Activated naive CD4-positive, alpha-beta T cell treated with anti-CD3 and anti-CD28 coated beads, Interleukin-2, amount 50 U/mL, for 72 hours (primary cell): ENCODE data around the gene NCDN. TPM values are rescaled to one million over a fixed set of nuclear protein-coding genes. Genes with fewer than 3 reads are reported as not detected.

Experiments used
- ATAC-seq, 2 donors: fragments of 150-1000 bp; cut with Tn5 transposase; 2 replicates each; pipeline ENCODE4 v1.10.0; 2021; ENCODE audit warnings: mild to moderate bottlenecking in 2 of 2, moderate library complexity in 2 of 2
- DNase-seq, 2 donors: peaks; one replicate each; pipeline ENCODE4 v3.0.0; 2021 to 2022; ENCODE audit warnings: low spot score in 2 of 2
- H3K27ac Mint-ChIP-seq, 2 donors: one replicate each; pipeline ENCODE4 v1.8.0; 2022; ENCODE audit warnings: mild to moderate bottlenecking in 2 of 2, mixed read lengths in 2 of 2
- H3K36me3 Mint-ChIP-seq, 2 donors: one replicate each; pipeline ENCODE4 v1.8.0; 2022; ENCODE audit warnings: mixed read lengths in 2 of 2
- H3K9me3 Mint-ChIP-seq, 2 donors: one replicate each; pipeline ENCODE4 v1.8.0; 2022; ENCODE audit warnings: mixed read lengths in 2 of 2
- total RNA-seq, 2 donors: library from RNA; stranded (reverse); gene quantifications; one replicate each; pipeline ENCODE4 v1.2.3, GENCODE V29; 2022

NCDN gene
- total RNA-seq, 2 donors from 2014 or later: 16.6 to 25.1 TPM

GRCh38 chr1:35561297-35561971 lies 3.8 kb downstream of the NCDN start:
- Mint-ChIP-seq H3K9me3 (no peaks in the 10 kb centered on the region), H3K27ac (peak overlapping the region; percentile 5 to 6), H3K36me3 (peaks cover 8 to 12% of the 10 kb centered on the region in 2 donors)
- DNase-seq: no peak
- ATAC-seq: no peak

GRCh38 chr1:35561972-35562680 lies 4.5 kb downstream of the NCDN start:
- DNase-seq: no peak
- H3K27ac Mint-ChIP-seq: peak overlapping the region; percentile 6 to 14
- H3K36me3 Mint-ChIP-seq: peaks cover 8 to 12% of the 10 kb centered on the region in 2 donors
- H3K9me3 Mint-ChIP-seq: no peaks in the 10 kb centered on the region
- ATAC-seq: no peak

DNA sequence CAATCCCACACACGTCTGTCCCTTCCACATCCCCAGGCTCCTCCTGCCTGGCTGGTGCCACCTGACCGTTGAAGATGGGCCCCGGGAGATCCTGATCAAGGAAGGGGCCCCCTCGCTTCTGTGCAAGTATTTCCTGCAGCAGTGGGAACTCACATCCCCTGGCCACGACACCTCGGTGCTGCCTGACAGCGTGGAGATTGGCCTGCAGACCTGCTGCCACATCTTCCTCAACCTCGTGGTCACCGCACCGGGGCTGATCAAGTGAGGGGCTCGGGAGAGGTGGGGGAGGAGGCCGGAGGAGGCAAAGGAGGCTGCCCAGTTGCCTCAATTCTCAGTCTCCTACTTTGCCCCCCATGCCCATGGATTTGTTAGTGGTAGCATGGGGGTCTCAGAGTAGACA lies 5.6 kb downstream of the NCDN start:
- H3K36me3 Mint-ChIP-seq: peaks cover 3 to 8% of the 10 kb centered on the region in 2 donors

DNA sequence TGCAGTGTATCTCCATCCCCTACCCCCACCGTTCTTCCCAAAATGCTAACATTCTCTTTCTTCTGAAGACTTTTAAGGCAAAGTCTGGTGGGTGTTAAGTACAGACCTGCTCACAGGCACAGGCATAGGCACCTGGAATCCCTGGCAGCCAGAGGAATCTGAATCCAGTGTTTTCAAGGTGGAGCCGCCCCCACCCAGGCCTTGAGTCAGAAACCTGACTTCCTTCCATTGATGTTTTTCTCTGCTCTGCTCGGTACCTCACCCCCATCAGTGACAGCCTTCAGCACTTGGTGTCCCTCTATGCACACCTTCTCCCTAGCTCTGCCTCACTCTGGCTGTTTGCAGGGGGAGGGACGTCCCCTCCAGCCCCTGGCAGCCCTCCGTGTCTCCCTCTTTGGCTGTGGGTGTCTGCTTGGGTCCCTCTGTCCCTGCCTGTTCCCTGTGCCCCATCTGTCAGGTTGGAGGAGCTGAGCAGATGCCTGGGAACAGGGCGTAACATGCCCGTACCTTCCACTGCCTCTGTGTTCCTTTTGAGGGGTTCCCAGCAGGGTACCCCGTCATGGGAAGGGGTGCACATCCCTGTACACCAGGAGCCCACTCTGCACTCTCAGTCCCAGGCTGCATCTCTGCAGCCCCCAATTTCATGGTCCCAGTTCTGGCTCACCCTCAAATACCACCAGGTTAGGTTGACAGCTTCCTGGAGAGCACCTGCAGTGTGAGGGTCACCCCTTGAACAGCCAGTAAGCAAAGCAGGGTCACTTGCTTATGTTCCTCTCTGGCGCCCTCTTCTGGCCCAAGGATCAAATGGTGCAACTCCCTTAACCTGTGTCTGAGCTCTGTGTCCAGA lies 6.7 kb downstream of the NCDN start:
- H3K9me3 Mint-ChIP-seq: no peaks in the 10 kb centered on the region
- H3K36me3 Mint-ChIP-seq: peaks cover 0 to 8% of the 10 kb centered on the region in 2 donors
- peak in 1 of 2 donors; percentile 86 for DNase-seq
- ATAC-seq: peak; percentile 75 to 76
- H3K27ac Mint-ChIP-seq: peak overlapping the region; percentile 25 to 44

More for the DNA sequence above, 5.6 kb downstream of the NCDN start:
- Mint-ChIP-seq H3K9me3 (no peaks in the 10 kb centered on the region), H3K27ac (peak overlapping the region in 1 of 2 donors; percentile 6)
- no peak for DNase-seq
- no peak for ATAC-seq

GRCh38 chr1:35564884-35565741 lies 7.5 kb downstream of the NCDN start:
- Mint-ChIP-seq H3K27ac (peak overlapping the region; percentile 25 to 44), H3K9me3 (no peaks in the 10 kb centered on the region), H3K36me3 (peaks cover 0 to 8% of the 10 kb centered on the region in 2 donors)
- ATAC-seq (peak in 1 of 2 donors; percentile 2), DNase-seq (peak in 1 of 2 donors; percentile 52)

DNA sequence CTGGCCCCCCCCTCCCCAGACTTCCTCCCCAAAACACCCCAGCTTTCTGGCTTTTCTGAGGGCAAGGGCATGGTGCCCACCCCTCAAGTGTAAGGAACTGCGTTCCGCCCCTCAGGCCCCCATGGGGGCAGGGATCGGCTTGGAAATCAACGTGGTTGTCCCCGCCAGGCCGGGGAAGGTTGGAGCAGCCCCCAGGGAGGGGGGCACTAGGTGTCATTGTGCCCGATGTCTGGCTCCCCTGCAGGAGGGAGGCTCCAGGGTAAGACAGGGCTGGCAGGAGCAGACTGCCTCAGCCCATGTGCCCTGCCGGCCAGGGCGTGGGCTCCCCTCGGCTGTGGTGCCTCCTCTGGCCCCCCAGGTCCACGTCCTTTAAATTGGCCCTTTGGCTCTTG lies 8.1 kb downstream of the NCDN start:
- ATAC-seq (no peak), DNase-seq (peak in 1 of 2 donors; percentile 39)
- H3K9me3 Mint-ChIP-seq: no peaks in the 10 kb centered on the region
- peaks cover 0 to 8% of the 10 kb centered on the region in 2 donors for H3K36me3 Mint-ChIP-seq
- no peak overlapping the region for H3K27ac Mint-ChIP-seq

DNA sequence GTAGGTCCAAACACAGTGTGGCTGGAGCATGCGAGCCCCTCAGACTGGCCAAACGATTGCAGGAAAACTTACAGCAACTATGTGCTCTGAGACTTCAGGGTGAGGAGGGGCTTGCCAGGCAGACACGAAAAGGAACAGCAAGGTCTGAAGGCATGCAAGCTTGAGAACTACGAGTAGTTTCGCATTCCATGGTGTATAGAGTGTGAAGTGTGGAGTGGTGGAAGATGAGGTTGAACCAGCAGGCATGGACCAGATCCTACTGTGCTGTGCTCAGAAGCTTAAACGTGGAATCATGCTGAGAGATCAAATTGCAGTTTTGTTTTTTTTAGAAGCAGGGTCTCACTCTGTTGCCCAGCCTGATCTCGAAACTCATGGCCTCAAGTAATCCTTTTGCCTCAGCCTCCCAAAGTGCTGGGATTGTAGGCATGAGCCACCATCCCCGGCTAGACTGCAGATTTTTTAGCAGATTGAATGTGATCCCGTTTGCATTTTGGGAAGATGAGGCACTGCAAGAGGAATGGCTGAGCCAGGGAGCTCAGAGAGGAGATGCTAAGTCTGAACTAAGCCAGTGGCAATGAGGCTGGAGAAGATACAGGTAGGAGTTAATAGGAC lies 10.5 kb downstream of the NCDN start:
- ATAC-seq (no peak), DNase-seq (peak in 1 of 2 donors; percentile 30)
- Mint-ChIP-seq H3K9me3 (no peaks in the 10 kb centered on the region), H3K27ac (no peak overlapping the region), H3K36me3 (peaks cover 0 to 8% of the 10 kb centered on the region in 2 donors)

GRCh38 chr1:35568975-35569395 lies 11.4 kb downstream of the NCDN start:
- H3K27ac Mint-ChIP-seq: no peak overlapping the region
- DNase-seq: peak; percentile 57 to 68
- H3K36me3 Mint-ChIP-seq: peaks cover 0 to 8% of the 10 kb centered on the region in 2 donors
- ATAC-seq: peak; percentile 60 to 61
- no peaks in the 10 kb centered on the region for H3K9me3 Mint-ChIP-seq

DNA sequence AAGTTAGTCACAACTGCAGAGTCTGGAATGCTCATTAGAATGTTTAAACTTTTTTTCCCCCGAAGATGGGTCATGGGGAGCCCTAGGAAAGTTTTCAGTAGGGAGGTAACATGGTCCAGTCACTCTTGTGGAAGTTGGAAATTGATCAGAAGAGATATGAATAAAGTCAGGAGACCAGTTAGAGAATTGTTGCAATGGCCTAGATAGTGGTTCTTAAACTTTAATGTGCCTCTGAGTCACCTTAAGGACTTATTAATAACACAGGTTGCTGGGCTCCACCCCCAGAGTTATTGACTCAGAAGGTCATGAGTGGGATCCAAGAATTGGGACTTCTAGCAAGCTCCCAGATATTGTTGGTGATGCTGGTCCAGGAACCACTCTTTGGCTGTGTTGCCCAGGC lies 12.3 kb downstream of the NCDN start:
- DNase-seq: peak in 1 of 2 donors; percentile 3
- no peak for ATAC-seq
- peaks cover 0 to under 1% of the 10 kb centered on the region in 2 donors for H3K36me3 Mint-ChIP-seq
- no peaks in the 10 kb centered on the region for H3K9me3 Mint-ChIP-seq
- peak overlapping the region in 1 of 2 donors; percentile 14 for H3K27ac Mint-ChIP-seq

DNA sequence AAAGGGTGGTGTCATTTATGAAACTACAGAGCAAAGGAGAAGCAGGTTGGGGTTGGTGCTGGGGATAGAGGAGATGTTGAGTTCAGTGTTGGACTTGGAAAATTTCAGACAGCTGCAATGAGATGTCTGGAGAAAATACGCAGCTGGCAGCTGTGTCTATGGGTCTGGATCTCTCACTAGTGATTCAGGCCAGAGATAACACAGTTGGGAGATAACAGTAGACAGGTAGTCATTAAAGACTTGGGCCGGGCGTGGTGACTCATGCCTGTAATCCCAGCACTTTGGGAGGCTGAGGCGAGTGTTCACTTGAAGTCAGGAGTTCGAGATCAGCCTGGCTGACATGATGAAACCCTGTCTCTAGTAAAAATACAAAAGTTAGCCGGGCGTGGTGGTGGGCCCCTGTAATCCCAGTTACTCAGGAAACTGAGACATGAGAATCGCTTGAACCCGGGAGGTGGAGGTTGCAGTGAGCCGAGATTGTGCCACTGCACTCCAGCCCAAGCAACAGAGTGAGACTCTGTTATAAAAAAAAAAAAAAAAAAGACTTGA lies 13.1 kb downstream of the NCDN start:
- Mint-ChIP-seq H3K9me3 (no peaks in the 10 kb centered on the region), H3K27ac (peak overlapping the region in 1 of 2 donors; percentile 14), H3K36me3 (no peaks in the 10 kb centered on the region)
- DNase-seq (peak in 1 of 2 donors; percentile 20), ATAC-seq (no peak)

DNA sequence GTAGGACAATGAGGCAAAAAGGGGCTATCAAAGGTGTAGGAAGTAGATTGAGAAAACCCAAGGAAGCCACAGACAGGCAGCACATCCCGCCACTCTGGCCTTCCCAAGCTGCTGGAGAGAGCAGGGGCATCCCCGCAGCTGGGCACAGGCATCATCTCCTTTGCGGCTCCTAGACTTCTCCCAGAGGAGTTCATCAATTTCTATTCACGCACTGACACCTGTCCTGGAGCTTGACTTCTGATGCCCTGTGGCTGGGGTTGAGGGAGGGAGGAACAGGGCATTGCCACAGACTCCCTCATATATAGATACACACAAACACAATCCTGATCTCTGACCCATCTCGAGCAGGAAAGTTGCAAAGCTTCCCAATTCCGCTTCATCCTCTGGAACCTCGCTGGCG lies 13.7 kb downstream of the NCDN start:
- DNase-seq (peak in 1 of 2 donors; percentile 13), ATAC-seq (no peak)
- Mint-ChIP-seq H3K36me3 (no peaks in the 10 kb centered on the region), H3K27ac (no peak overlapping the region), H3K9me3 (no peaks in the 10 kb centered on the region)

DNA sequence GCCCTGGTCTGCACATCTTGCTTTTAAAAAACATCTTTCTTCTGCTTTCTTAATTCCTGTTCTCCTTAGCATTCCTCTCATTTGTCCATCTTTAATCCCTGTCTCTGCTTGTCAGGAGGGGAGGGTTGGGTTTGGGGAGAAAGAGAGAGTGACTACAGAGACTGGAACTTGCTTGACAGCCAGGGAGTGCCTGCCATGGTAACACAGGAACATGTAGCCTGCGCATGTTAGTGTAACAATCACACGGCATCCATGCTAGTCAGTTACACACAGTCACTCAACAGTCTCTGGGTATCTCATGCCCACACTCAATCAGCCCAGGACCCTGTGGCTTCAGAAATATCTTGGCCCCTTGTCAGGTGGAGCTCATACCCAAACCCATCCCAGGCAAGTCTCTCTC lies 14.7 kb downstream of the NCDN start:
- ATAC-seq (no peak), DNase-seq (no peak)
- Mint-ChIP-seq H3K9me3 (no peaks in the 10 kb centered on the region), H3K36me3 (no peaks in the 10 kb centered on the region), H3K27ac (no peak overlapping the region)

- no peaks in the 10 kb centered on the region for H3K9me3 Mint-ChIP-seq
- peak in 1 of 2 donors; percentile 53 for DNase-seq
- no peaks in the 10 kb centered on the region for H3K36me3 Mint-ChIP-seq
- ATAC-seq: peak in 1 of 2 donors; percentile 20
- no peak within 1 kb of the TSS for H3K27ac Mint-ChIP-seq
These were observed 15.9 kb downstream of the NCDN start, which contains the start of gene TFAP2E for GRCh38 chr1:35573198-35574124. Gene TFAP2E, plus strand, starts transcription at chr1:35573314. Its CDS starts 264 bp downstream, at chr1:35573578.

DNA sequence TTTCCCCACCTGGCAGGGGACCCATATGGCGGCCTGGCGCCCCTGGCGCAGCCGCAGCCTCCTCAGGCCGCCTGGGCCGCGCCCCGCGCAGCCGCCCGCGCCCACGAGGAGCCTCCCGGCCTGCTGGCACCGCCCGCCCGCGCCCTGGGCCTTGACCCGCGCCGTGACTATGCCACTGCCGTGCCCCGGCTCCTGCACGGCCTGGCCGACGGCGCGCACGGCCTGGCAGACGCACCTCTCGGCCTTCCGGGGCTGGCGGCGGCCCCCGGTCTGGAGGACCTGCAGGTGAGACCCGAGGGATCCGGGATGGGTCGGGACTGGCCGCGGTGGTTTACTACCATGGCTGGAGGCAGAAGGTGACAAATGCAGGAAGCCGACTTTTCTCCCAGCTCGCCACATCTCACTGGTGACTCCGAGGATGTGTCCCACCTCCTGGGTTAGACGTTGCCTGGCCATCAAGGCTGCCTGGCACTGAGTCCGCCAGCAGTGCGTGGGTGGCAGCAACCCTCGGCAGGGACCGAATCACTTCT lies 16.6 kb downstream of the NCDN start:
- Mint-ChIP-seq H3K27ac (no peak overlapping the region), H3K36me3 (no peaks in the 10 kb centered on the region), H3K9me3 (no peaks in the 10 kb centered on the region)
- no peak for ATAC-seq
- DNase-seq: peak in 1 of 2 donors; percentile 53
